K562 (cell line): ENCODE measurements around the gene RCC2. TPM values are rescaled to one million over a fixed set of nuclear protein-coding genes. Genes with fewer than 3 reads are reported as not detected.

Source experiments
- ATAC-seq: fragments of 200-7000 bp; cut with Tn5 transposase; 3 replicates; pipeline ENCODE4 v1.9.1; 2020; ENCODE audit warnings: moderate library complexity
- BruUV-seq: library from RNA; stranded (reverse); fragments of 400-500 nt; replicated peaks from 2 replicates; lab custom pipeline; 2021; lab: Mats Ljungman, UMichigan
- CTCF ChIA-PET: fragments of 300-600 bp; formaldehyde crosslinking; extraction: SDS; loops from one replicate; lab custom pipeline; 2021; ENCODE audit warnings: low intra/inter-chr PET ratio; lab: Yijun Ruan, JAX
- POLR2A ChIA-PET: fragments of 300-600, 350-650 bp; sonication (Branson Sonifier 250); formaldehyde crosslinking; extraction: SDS; loops from one replicate; lab custom pipeline; 2021; ENCODE audit warnings: antibody characterized with exemption, inconsistent platforms; lab: Yijun Ruan, JAX
- DNase-seq, 4 experiments: peaks; one replicate each; pipeline versions ENCODE4 v3.0.0 to v3.0.0-alpha.2; 2011 to 2018; ENCODE audit warnings: low spot score in 3 of 4, mixed read lengths in 3 of 4; ENCODE audit errors: extremely low read depth in 1 of 4
- FAIRE-seq: peaks from 2 replicates; lab custom pipeline; 2011; peaks lifted over from hg19 to GRCh38; lab: Jason Lieb, UNC
- H2AFZ ChIP-seq: 2 replicates; pipeline ENCODE4 v1.6.0; 2011; ENCODE audit warnings: low read depth, low read length, control low read depth, inconsistent platforms
- H3K27ac ChIP-seq: fragments of 200-600 bp; 3 replicates; pipeline ENCODE4 v1.8.0; 2011; ENCODE audit warnings: low read depth, mild to moderate bottlenecking, control low read depth, inconsistent platforms, low read length, moderate library complexity, mixed read lengths; ENCODE audit errors: extremely low read depth
- H3K27me3 ChIP-seq, 2 experiments: fragments of 300-600 bp in 1 of 2; 2 replicates in 1 of 2; 3 replicates in 1 of 2; pipeline versions ENCODE4 v1.6.0 to v1.8.0; 2011; ENCODE audit warnings: inconsistent platforms in 2 of 2, low read length in 2 of 2, mild to moderate bottlenecking in 1 of 2, mixed read lengths in 1 of 2, moderate library complexity in 1 of 2; ENCODE audit not compliant: control insufficient read depth in 2 of 2, insufficient read depth in 2 of 2
- H3K36me3 ChIP-seq: fragments of 300-600 bp; 3 replicates; pipeline ENCODE4 v1.8.0; 2011; ENCODE audit warnings: mild to moderate bottlenecking, low read length, inconsistent platforms; ENCODE audit not compliant: control insufficient read depth, insufficient read depth
- H3K4me1 ChIP-seq, 2 experiments: fragments of 200-600 bp in 1 of 2; replicated peaks in 1 of 2; 2 replicates in 1 of 2; 3 replicates in 1 of 2; pipeline versions ENCODE4 v1.5.1 to v1.8.0; 2011; ENCODE audit warnings: inconsistent platforms in 2 of 2, low read length in 2 of 2, mild to moderate bottlenecking in 1 of 2, mixed read lengths in 1 of 2, moderate library complexity in 1 of 2; ENCODE audit not compliant: control insufficient read depth in 2 of 2, insufficient read depth in 2 of 2
- H3K4me2 ChIP-seq: 2 replicates; pipeline ENCODE4 v1.6.1; 2011; ENCODE audit warnings: low read length, control low read depth, inconsistent platforms, mixed read lengths; ENCODE audit not compliant: insufficient read depth
- H3K4me3 ChIP-seq: fragments of 200-600 bp; sonication (generic), shearing (Covaris generic); 2 replicates; pipeline ENCODE4 v1.5.1; 2016; ENCODE audit warnings: control low read depth, inconsistent platforms
- H3K79me2 ChIP-seq: fragments of 200-600 bp; 3 replicates; pipeline ENCODE4 v1.8.0; 2011; ENCODE audit warnings: low read length, inconsistent platforms; ENCODE audit not compliant: control insufficient read depth, insufficient read depth
- H3K9ac ChIP-seq, 2 experiments: 2 replicates each; pipeline versions ENCODE4 v1.6.0 to v1.6.1; 2011; ENCODE audit warnings: low read depth in 2 of 2, low read length in 2 of 2, control low read depth in 1 of 2, inconsistent platforms in 1 of 2, mild to moderate bottlenecking in 1 of 2, mixed read lengths in 1 of 2; ENCODE audit not compliant: insufficient read depth in 1 of 2
- H3K9me1 ChIP-seq: one replicate; pipeline ENCODE4 v1.6.0; 2011; ENCODE audit warnings: inconsistent platforms, mild to moderate bottlenecking, low read length, moderate library complexity; ENCODE audit not compliant: control insufficient read depth, insufficient read depth
- H3K9me3 ChIP-seq: replicated peaks from 2 replicates; pipeline ENCODE4 v1.5.1; 2011; ENCODE audit warnings: low read depth, low read length, inconsistent platforms; ENCODE audit not compliant: control insufficient read depth, insufficient read depth
- H4K20me1 ChIP-seq: replicated peaks from 2 replicates; pipeline ENCODE4 v1.6.1; 2011; ENCODE audit warnings: low read length, inconsistent platforms, mixed read lengths; ENCODE audit not compliant: control insufficient read depth, insufficient read depth
- CTBP1 ChIP-seq: fragments of 450-650 bp; IDR thresholded peaks from 2 replicates; pipeline ENCODE4 v1.6.1; 2016; ENCODE audit warnings: borderline replicate concordance
- ELF2 ChIP-seq: fragments of 250-450 bp; sonication (Bioruptor Pico); IDR thresholded peaks from 2 replicates; pipeline ENCODE4 v1.5.0; 2021; ENCODE audit warnings: mild to moderate bottlenecking
- MAFG ChIP-seq: fragments of 450-650 bp; conservative IDR thresholded peaks from 2 replicates; pipeline ENCODE4 v1.6.1; 2016; ENCODE audit warnings: missing genetic modification characterization, missing compliant biosample characterization
- POLR2G ChIP-seq: fragments of 200-400 bp; formaldehyde crosslinking; IDR thresholded peaks from 2 replicates; pipeline ENCODE4 v1.6.1; 2017; ENCODE audit warnings: low read depth, mild to moderate bottlenecking, antibody characterized with exemption, low read length, moderate library complexity
- THAP7 ChIP-seq: fragments of 250-450 bp; sonication (Bioruptor Pico); IDR thresholded peaks from 2 replicates; pipeline ENCODE4 v1.5.0; 2021
- TRIM28 ChIP-seq: fragments of 450-650 bp; IDR thresholded peaks from 2 replicates; pipeline ENCODE4 v1.6.1; 2017
- WGBS: fragments of 100-300 bp; shearing (Covaris generic); methylation state at CpG from one replicate; pipeline ENCODE4 v1.1.6; 2016; ENCODE audit warnings: low coverage, mixed read lengths; ENCODE audit not compliant: insufficient coverage; ENCODE audit errors: missing lambda C conversion rate; 5-methylcytosine and 5-hydroxymethylcytosine counted together
- in situ Hi-C: fragments of 300-500 bp; cut with MboI; formaldehyde crosslinking; loops from 4 replicates; pipeline ENCODE4 v1.15.0; 2018; ENCODE audit warnings: inconsistent platforms, mixed read lengths
- intact Hi-C: fragments of 100-400 bp; cut with micrococcal nuclease; formaldehyde crosslinking; loops from 2 replicates; pipeline ENCODE4 v1.14.2; 2022
- polyA plus RNA-seq, 8 experiments: library from polyadenylated mRNA; depleted of rRNA in 4 of 8; stranded (reverse) in 5 of 8; unstranded in 3 of 8; fragments of >200 nt; fragmentation: Nextera tagmentation in 2 of 8; fragmentation: Illumina TruSeq in 1 of 8; extraction: Ambion mirVana in 2 of 8; extraction: Trizol in 1 of 8; gene quantifications; 2 replicates each; pipeline versions ENCODE4 v1.2.1 to v1.2.3, GENCODE V29; 2011 to 2014; ENCODE audit warnings: inconsistent platforms in 1 of 8, missing spikeins in 1 of 8
- total RNA-seq, 7 experiments: library from RNA; depleted of rRNA in 6 of 7; stranded (reverse); fragments of >200 nt in 6 of 7; fragmentation: Illumina TruSeq in 2 of 7; extraction: Trizol in 2 of 7; gene quantifications; 2 replicates each; pipeline versions ENCODE4 v1.2.1 to v1.2.3, GENCODE V29; 2011 to 2021; ENCODE audit warnings: low replicate concordance in 1 of 7

RCC2 gene
- total and polyA plus RNA-seq, 9 of the 15 experiments (the other 6 are each of a cell fraction or from before 2014, with no cell fraction given) = 31.8 to 292 (median 116) TPM

- ATAC-seq (no peak), DNase-seq (no peak), FAIRE-seq (no peak)
- no peak overlapping the region for H3K4me3 ChIP-seq
- peaks cover 49% of the 10 kb centered on the region for H4K20me1 ChIP-seq
- peaks cover 87% of the 10 kb centered on the region for H3K36me3 ChIP-seq
- TF ChIP-seq TRIM28 (no peak), POLR2G (peak; percentile 56; the same call in 1 of the 2 replicates), CTBP1 (no peak), ELF2 (CRISPR knock-in tag) (no peak), MAFG (no peak), THAP7 (CRISPR knock-in tag) (no peak)
- no peak overlapping the region for H3K9ac ChIP-seq
- H3K27ac ChIP-seq = no peak overlapping the region
- in situ Hi-C loops (no loop called here), intact Hi-C loops (no loop called here)
- H3K4me1 ChIP-seq = peaks cover 12 to 41% of the 10 kb centered on the region in 2 experiments; a peak in 4 of 5 replicates
- ChIA-PET POLR2A (interaction anchor here (0.6 to 1.7 kb wide), 3 partner anchors 8 to 28 kb away, joined by 3 to 9 read pairs (median 3); no protein-coding TSS in a partner anchor), CTCF (no interaction called here)
- peaks cover 5% of the 10 kb centered on the region for H3K9me1 ChIP-seq
- H2AFZ ChIP-seq = no peak overlapping the region
- H3K27me3 ChIP-seq = no peaks in the 10 kb centered on the region
- H3K79me2 ChIP-seq = peaks cover 93% of the 10 kb centered on the region
- H3K9me3 ChIP-seq = no peaks in the 10 kb centered on the region
- BruUV-seq = no TSS peak
- no peak overlapping the region for H3K4me2 ChIP-seq
- 93% methylated on average over 13 of the region's 13 CpGs for WGBS
Measured at GRCh38 chr1:17433261-17433660, 6.2 kb downstream of the RCC2 start.
